CD1c-positive myeloid dendritic cell (primary cell): Measurements from ENCODE around the gene KIF26B.

ENCODE experiments used
- DNase-seq: peaks from one replicate; pipeline ENCODE4 v3.0.0-alpha.2; 2016; ENCODE audit errors: extremely low spot score

KIF26B gene

DNA sequence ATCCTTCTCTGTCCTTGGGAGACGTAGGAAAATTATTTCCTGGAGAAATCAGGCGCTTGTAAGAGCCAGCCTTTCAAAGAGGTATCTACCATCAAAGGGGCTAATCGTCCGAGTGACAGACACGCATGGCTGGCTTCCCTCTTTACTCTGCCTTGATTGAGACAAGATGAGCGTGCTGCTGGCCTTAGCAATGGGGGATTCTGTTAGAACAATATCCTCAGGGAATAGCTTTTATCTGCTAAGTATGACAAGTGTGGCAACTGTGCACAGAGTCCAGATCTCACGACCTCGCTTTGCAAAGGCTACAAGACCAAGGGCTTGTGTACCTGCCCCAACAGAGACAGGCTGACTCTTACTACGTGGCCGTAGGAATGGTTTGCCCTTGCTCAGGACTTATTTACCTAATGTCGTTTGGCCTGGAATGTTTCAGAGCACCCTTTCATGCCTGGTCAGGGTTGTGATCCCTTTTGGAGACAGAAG, 417.1 kb downstream of the KIF26B start:
- no peak for DNase-seq

DNA sequence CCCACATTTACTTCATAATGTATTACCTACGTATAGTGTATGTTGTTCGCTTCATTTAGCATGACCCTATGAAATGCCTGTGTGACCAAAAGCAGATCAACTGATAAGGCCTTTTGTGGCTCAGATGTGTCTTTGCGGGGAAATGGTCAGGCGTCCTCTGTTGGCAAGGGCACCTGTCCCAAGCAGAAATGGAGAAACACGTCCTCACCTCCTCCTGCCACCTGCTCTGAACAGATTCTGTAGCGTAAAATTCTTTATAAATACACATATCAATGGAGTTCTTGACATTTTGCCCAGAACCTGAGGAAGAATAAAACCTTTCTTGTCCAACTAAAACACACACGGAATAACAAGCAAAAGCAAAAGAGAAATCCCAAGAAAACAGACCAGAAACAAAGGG, 417.9 kb downstream of the KIF26B start:
- DNase-seq = no peak

DNA sequence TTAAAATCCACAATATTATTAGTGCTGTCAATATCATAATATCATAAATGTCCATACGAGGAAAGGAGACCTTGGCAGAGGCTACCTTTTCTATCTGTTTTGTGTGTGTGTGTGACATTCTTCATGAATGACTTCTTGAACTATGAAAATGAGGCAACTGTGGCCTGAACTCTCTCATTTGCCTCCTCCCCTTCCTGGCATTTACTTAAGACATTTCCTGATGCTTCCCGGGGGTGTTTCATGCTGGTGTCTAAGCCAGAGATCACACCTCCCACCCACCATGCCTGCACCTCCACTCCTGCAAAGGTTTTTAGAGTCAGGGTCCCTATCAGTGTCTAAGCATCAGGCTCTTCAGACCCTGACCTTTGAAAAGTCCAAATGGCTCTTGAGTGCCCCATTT, 420.9 kb downstream of the KIF26B start:
- no peak for DNase-seq

GRCh38 chr1:245576323-245576722, 421.5 kb downstream of the KIF26B start:
- no peak for DNase-seq

DNA sequence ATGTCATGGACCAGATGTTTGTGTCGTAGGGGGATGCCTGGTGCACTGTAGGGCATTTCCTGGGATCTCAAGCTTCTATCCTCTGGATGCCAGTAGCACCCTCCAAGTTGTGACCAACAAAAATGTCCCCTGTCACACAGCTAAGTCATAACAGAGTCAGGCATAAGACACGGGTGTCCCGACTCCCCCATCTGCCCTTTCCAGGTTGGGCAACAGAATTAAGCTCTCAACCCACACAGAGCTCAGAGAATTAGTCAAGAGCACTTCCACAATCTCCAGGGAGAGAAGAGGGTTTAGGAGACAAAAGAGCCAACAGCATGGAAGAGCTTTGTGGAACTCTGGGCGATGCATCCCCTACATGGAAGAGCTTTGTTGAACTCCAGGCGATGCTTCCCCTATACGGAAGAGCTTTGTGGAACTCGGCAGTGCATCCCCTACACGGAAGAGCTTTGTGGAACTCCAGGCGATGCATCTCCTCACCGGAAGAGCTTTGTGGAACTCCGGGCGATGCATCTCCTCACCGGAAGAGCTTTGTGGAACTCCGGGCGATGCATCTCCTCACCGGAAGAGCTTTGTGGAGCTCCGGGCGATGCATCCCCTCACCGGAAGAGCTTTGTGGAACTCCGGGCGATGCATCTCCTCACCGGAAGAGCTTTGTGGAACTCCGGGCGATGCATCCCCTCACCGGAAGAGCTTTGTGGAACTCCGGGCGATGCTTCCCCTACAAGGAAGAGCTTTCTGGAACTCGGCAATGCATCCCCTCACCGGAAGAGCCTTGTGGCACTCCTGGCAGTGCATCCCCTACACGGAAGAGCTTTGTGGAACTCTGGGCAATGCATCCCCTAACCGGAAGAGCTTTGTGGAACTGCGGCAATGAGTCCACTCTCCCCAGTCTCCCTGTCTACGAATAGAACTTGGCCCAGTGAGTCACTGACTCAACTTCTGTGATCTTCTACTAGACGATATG, 422.7 kb downstream of the KIF26B start:
- DNase-seq = no peak

- no peak for DNase-seq
Measured at GRCh38 chr1:245578308-245578707, 423.5 kb downstream of the KIF26B start.

DNA sequence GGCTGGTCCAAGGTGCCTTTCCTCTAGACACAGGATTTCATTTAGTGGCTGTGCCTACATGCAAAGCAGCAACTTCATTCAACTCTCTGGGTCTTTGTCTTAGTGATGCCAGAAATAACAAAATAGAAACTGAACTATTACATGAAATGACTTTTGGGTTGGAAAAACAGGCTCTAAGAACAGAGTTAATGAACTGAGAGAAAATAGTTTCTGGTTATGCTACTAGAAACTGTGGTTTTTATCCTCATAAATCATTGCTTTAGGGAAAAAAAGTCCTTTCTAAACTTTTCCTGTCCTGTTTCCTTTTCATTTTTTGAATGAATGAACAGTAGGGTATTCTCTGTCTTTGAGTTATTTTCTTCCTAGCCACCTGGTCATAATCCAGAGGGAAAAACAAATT, 424.0 kb downstream of the KIF26B start:
- DNase-seq = no peak

GRCh38 chr1:245579881-245580280, 425.1 kb downstream of the KIF26B start:
- DNase-seq = no peak

GRCh38 chr1:245580651-245581050, 425.9 kb downstream of the KIF26B start:
- no peak for DNase-seq

DNA sequence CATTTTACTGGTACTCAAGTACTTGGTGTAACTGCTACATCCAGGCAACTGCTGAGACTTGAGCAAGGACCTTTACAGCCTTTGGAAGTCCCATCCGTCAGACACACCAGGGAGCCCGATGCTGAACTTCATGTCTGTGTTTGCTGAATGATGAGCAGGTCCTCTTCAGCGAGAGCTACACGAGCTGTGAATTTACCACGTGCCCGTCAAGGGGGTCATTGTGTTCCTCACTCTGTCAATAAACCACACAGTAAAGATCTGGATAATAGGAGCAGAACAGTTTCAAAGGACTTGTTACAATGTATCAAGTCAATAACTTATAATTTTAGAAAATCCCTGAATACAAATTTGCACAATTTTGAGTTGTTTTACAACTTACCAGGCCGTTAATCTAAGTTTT, 427.2 kb downstream of the KIF26B start:
- no peak for DNase-seq

DNA sequence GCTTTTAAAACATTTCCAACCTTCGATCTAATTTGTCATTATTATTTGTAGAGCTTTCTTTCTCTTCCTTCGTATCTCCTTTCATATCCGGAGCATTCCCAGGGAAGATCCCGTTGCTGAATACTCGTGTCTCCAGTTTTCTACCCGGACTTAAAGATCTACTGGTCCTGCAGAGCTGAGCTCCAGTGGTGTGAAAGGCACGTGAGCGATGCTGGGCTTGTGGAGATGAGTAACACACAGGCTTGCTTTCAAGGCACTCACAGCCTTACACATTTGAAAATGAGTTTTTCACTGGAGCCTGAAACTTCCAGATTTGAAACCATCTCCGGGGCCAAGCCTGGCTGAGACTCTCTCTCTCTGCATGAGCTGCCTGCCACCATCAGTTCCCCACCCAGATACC, 428.3 kb downstream of the KIF26B start:
- DNase-seq = no peak

GRCh38 chr1:245583575-245584330, 429.0 kb downstream of the KIF26B start:
- no peak for DNase-seq

DNA sequence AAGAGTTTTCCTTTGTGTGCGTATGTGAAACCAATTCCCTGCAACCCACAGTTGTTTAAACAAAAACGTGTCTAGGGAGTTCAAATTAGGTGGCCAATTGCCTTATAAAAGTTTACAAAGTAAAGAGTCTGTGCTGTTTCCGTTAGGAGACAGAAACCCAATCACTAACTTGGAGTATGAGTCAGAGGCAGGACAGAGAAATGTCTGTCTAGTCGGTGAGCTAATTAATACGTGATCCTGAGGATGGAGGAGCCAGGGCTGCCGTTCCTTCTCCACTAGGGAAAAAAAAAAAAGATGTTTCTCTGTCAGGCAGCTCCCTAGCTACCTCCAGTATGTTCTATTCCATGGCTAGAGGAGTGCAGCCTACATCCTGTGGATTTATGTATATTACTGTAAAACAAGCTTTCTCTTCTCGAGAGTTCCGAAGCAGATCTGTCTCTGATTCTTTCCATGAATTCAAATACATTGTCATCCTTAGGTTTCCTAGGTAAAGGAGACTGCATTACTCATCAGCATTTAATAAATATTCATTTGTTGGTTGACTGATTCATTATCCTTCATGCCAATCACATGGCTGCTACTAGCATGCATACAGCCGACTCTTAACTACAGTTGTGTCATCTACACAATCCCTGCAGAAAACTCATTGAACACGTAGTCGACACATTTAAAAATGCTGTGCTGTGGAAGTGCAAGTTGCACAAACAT, 430.6 kb downstream of the KIF26B start:
- no peak for DNase-seq

GRCh38 chr1:245587435-245588115, 432.8 kb downstream of the KIF26B start:
- DNase-seq = no peak

DNA sequence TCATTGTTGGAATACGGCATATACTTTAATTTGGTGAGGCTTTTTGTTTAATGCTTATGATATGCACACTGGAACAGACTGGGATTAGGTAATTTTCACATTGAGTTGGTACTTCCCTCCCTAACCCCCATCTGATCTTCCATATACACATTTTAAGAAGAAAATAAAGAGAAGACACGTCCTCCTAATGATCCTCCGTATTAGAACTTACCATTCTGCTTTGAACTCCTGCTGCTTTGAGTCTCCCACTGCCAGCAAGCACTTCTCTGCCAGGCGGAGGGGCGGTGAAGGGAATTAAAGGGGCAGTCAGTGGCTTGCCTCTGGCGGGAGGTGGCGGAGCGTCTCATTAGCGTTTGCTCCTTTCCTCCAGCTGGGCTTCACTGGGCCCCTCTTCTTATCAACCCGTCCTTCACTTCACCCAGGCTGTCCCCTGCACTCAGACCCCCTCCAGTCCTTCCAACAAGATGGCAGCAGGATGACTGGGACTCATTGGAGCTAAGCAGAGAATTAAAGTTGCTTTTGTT, 433.4 kb downstream of the KIF26B start:
- DNase-seq = no peak

- DNase-seq = no peak
Measured at GRCh38 chr1:245589316-245589715, 434.5 kb downstream of the KIF26B start.

DNA sequence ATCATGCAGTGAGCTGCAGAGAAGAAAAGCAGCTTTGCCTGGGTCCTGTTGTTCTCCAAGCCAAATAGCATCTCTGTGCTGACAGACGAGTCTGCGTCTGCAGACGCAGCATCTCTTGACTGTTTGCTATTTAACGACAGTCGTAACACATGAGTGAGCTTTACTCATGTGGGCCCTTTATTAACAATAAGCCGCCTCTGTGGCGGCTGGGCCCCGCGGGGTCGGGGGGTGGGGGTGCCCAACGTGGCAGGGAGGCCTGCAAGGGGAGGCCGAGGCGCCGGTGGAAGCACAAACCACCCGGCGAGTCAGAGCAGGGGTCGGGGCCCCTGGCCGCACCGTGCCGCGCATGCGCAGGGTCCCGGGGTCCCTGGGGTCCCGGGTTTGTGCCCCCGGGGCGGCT, 435.1 kb downstream of the KIF26B start:
- no peak for DNase-seq

GRCh38 chr1:245590726-245591125, 435.9 kb downstream of the KIF26B start:
- no peak for DNase-seq

DNA sequence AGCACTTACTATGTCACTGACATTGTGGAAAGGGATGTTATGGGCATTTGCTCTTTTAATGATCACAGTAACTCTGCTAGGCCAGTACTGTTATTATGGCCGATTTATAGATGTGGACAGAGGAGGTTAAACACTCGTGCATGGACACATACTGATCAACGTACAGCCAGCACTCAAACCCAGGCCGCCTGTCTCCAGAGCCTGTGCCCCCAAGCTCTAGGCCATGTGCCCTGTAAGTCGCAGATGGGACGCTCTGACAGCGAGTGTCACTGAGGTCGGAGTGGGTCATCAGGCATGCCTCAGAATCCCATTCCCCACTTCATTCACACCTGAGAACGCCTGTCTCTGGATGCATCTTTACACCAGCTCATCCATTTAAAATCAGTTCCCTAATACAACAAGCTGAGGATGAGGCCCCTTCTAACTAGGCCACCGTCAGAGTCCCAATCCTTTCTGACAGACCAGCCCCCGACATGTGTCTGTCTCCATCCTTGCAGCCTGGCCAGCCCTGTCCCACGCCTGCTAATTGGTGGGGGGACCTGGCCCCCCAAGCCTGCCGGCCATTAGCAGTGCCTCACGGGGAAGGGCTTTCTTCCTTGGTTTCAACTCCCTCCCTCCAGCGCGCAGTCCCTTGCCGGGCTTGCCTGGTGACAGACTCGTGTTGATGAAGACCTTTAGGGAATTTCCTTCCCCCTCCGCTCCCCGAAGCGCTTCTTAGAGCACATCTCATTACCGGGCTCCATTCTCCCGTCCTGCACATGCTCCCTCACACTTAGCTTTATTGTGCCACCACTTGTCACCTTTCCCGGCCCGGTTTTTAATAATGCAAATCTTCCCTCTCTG, 436.8 kb downstream of the KIF26B start:
- no peak for DNase-seq

DNA sequence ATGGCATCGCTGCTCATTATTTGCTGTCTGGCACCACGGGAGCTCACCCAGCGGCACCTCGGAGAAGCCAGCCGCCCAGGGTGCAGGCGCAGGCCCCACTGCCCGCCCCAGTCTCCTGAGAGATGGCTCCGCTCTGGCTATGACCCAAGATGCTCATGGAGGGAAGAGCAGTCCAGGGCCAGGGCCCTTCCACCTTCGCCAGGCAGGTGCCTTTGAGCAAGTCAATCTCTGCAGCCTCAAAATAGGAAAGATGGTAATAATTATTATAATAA, 437.3 kb downstream of the KIF26B start:
- no peak for DNase-seq
